Vagina (tissue), 2 donors: ENCODE results near the gene CYP17A1.

ENCODE experiments used
- POLR2A ChIP-seq, 2 donors: fragments of 450-650 bp; IDR thresholded peaks; one replicate each; pipeline ENCODE4 v1.6.1; 2017; ENCODE audit warnings: antibody characterized with exemption in 2 of 2, mild to moderate bottlenecking in 2 of 2, moderate library complexity in 2 of 2
- POLR2AphosphoS5 ChIP-seq, 2 donors: sonication (generic); formaldehyde crosslinking; IDR thresholded peaks; one replicate each; pipeline ENCODE4 v1.9.0; 2017; ENCODE audit warnings: antibody characterized with exemption in 2 of 2, mild to moderate bottlenecking in 2 of 2, low read depth in 1 of 2; ENCODE audit not compliant: insufficient read depth in 1 of 2
- TF ChIP-seq, protein P1 (sequence below), 3 experiments: fragments of 450-650 bp in 2 of 3; fragments of 200-600 bp in 1 of 3; sonication (generic) in 1 of 3; IDR thresholded peaks; one replicate each; pipeline ENCODE4 v1.5.1; 2017 to 2019; ENCODE audit warnings: antibody characterized with exemption in 3 of 3, mild to moderate bottlenecking in 2 of 3, moderate library complexity in 2 of 3

- TF ChIP-seq, protein P1, sequence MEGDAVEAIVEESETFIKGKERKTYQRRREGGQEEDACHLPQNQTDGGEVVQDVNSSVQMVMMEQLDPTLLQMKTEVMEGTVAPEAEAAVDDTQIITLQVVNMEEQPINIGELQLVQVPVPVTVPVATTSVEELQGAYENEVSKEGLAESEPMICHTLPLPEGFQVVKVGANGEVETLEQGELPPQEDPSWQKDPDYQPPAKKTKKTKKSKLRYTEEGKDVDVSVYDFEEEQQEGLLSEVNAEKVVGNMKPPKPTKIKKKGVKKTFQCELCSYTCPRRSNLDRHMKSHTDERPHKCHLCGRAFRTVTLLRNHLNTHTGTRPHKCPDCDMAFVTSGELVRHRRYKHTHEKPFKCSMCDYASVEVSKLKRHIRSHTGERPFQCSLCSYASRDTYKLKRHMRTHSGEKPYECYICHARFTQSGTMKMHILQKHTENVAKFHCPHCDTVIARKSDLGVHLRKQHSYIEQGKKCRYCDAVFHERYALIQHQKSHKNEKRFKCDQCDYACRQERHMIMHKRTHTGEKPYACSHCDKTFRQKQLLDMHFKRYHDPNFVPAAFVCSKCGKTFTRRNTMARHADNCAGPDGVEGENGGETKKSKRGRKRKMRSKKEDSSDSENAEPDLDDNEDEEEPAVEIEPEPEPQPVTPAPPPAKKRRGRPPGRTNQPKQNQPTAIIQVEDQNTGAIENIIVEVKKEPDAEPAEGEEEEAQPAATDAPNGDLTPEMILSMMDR (IDR thresholded peaks at IDR 0.05): no peak
- TF ChIP-seq POLR2A (IDR thresholded peaks at IDR 0.05) (no peak), POLR2AphosphoS5 (IDR thresholded peaks at IDR 0.05; ENCODE audit: insufficient read depth in 1 of 2, low read depth in 1 of 2) (no peak)
Measured at GRCh38 chr10:102845352-102845902, 8.2 kb upstream of the CYP17A1 start.
